Kidney (tissue), 14 donors: Measurements from ENCODE around the gene SF3B1. TPM values are rescaled to one million over a fixed set of nuclear protein-coding genes. Genes with fewer than 3 reads are reported as not detected.

Source experiments
- DNase-seq, 5 donors: peaks; one replicate each; pipeline ENCODE4 v3.0.0-alpha.2; 2013 to 2020
- FAIRE-seq: peaks from 2 replicates; lab custom pipeline; 2012; peaks lifted over from hg19 to GRCh38; lab: Jason Lieb, UNC
- H3K27ac ChIP-seq, 2 donors: one replicate each; pipeline ENCODE4 v1.7.0; 2013; ENCODE audit warnings: low read depth in 2 of 2, low read length in 2 of 2, inconsistent platforms in 1 of 2
- H3K27me3 ChIP-seq: one replicate; pipeline ENCODE4 v1.7.1; 2013; ENCODE audit warnings: low read length, inconsistent platforms; ENCODE audit not compliant: control insufficient read depth, insufficient read depth
- H3K36me3 ChIP-seq, 3 donors: one replicate each; pipeline versions ENCODE4 v1.7.0 to v1.7.1; 2013; ENCODE audit warnings: low read length in 3 of 3, control low read depth in 1 of 3, inconsistent platforms in 1 of 3; ENCODE audit not compliant: insufficient read depth in 3 of 3, control insufficient read depth in 2 of 3
- H3K4me1 ChIP-seq, 3 donors: one replicate each; pipeline versions ENCODE4 v1.7.0 to v1.7.1; 2013; ENCODE audit warnings: low read length in 3 of 3, inconsistent platforms in 1 of 3, low read depth in 1 of 3; ENCODE audit not compliant: control insufficient read depth in 2 of 3, insufficient read depth in 2 of 3
- H3K4me3 ChIP-seq, 3 donors: one replicate each; pipeline versions ENCODE4 v1.7.0 to v1.8.1; 2013; ENCODE audit warnings: low read length in 3 of 3, control low read depth in 1 of 3, inconsistent platforms in 1 of 3
- H3K9ac ChIP-seq, 3 donors: one replicate each; pipeline versions ENCODE4 v1.7.0 to v1.7.1; 2013; ENCODE audit warnings: low read length in 3 of 3, control low read depth in 1 of 3, inconsistent platforms in 1 of 3
- H3K9me3 ChIP-seq, 3 donors: one replicate each; pipeline versions ENCODE4 v1.7.0 to v1.7.1; 2013; ENCODE audit warnings: low read length in 3 of 3, control low read depth in 1 of 3, inconsistent platforms in 1 of 3; ENCODE audit not compliant: control insufficient read depth in 2 of 3, insufficient read depth in 1 of 3
- intact Hi-C: fragments of 100-400 bp; cut with DNase I; formaldehyde crosslinking; loops from one replicate; pipeline ENCODE4 v1.11.1; 2022
- polyA plus RNA-seq: library from polyadenylated mRNA; stranded (reverse); fragments of 350-450 nt; fragmentation: Illumina TruSeq; extraction: RNeasy Lipid Tissue Mini Kit (QIAGEN cat#74804); gene quantifications from one replicate; pipeline ENCODE4 v1.2.3, GENCODE V29; 2014; ENCODE audit warnings: low read depth, low replicate concordance; ENCODE audit not compliant: insufficient read depth
- total RNA-seq: library from RNA; stranded (reverse); fragmentation: NEBNext Ultra II Directional; extraction: Animal tissue kit (Norgen Biotek cat#: 25700); gene quantifications from one replicate; pipeline ENCODE4 v1.2.1, GENCODE V29; 2021
- TF ChIP-seq, protein P1 (sequence below): IDR thresholded peaks from 3 replicates; pipeline ENCODE4 v1.5.1; 2012; ENCODE audit warnings: mild to moderate bottlenecking, moderate library complexity, borderline replicate concordance; ENCODE audit not compliant: insufficient read depth; ENCODE audit errors: extremely low read depth
- donor health status: control.
- donor health status: control.
- donor health status: control.
- donor health status: control.
- donor health status: control.
- donor health status: DM: yes; HTN: yes; CAD: no.
- donor health status: Normal renal cell carcinoma (clear cell type).

Gene SF3B1
- total and polyA plus RNA-seq, 2 donors from 2014 or later = 185 to 244 TPM

- TF ChIP-seq, protein P1, sequence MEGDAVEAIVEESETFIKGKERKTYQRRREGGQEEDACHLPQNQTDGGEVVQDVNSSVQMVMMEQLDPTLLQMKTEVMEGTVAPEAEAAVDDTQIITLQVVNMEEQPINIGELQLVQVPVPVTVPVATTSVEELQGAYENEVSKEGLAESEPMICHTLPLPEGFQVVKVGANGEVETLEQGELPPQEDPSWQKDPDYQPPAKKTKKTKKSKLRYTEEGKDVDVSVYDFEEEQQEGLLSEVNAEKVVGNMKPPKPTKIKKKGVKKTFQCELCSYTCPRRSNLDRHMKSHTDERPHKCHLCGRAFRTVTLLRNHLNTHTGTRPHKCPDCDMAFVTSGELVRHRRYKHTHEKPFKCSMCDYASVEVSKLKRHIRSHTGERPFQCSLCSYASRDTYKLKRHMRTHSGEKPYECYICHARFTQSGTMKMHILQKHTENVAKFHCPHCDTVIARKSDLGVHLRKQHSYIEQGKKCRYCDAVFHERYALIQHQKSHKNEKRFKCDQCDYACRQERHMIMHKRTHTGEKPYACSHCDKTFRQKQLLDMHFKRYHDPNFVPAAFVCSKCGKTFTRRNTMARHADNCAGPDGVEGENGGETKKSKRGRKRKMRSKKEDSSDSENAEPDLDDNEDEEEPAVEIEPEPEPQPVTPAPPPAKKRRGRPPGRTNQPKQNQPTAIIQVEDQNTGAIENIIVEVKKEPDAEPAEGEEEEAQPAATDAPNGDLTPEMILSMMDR = no peak
- peak overlapping the region in 2 of 3 donors; percentile 97 to 100 for H3K4me3 ChIP-seq
- intact Hi-C loops = no loop called here
- H3K27me3 ChIP-seq = no peaks in the 10 kb centered on the region
- peaks cover 0 to 16% (median 15%) of the 10 kb centered on the region in 3 donors for H3K4me1 ChIP-seq
- DNase-seq (no peak), FAIRE-seq (no peak)
- peak overlapping the region in 2 of 3 donors; percentile 69 to 100 for H3K9ac ChIP-seq
- H3K27ac ChIP-seq = peak overlapping the region in 1 of 2 donors; percentile 1
- H3K9me3 ChIP-seq = no peaks in the 10 kb centered on the region
- H3K36me3 ChIP-seq = peaks cover 0 to 3% (median 0%) of the 10 kb centered on the region in 3 donors
These were observed 20.1 kb upstream of the SF3B1 start for GRCh38 chr2:197454923-197455322.

DNA sequence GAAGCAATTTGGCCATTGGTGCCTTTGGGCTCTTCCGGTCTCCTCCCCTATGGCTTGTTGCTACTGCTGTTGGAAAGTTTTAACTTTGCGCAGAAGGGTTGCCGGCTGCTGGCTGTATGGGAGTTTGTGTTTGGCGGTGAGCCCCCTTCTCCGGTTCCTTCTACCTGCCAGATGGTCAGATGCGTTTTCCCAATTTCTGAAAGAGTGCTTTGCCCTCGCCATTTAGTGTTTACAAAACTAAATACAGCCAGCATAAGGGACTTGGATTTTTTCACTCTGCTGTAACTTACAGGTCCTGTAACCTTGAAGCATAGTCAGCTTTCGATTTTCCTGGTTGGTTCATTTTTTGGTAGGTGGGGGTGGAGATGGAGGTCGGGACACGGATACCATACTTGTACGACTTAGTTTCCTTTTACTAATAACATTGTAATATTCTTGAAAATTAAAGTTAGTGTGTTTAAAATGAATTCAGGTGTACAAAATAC lies 19.1 kb upstream of the SF3B1 start:
- DNase-seq (peak in 2 of 5 donors; percentile 73 to 92), FAIRE-seq (no peak)
- H3K9ac ChIP-seq = peak overlapping the region; percentile 91 to 100 (median 100)
- intact Hi-C loops = no loop called here
- H3K4me1 ChIP-seq = peaks cover 0 to 16% (median 13%) of the 10 kb centered on the region in 3 donors
- no peaks in the 10 kb centered on the region for H3K36me3 ChIP-seq
- H3K4me3 ChIP-seq = peak overlapping the region; percentile 97 to 100 (median 97)
- peak overlapping the region; percentile 100 for H3K27ac ChIP-seq
- H3K27me3 ChIP-seq = no peaks in the 10 kb centered on the region
- H3K9me3 ChIP-seq = no peaks in the 10 kb centered on the region
- TF ChIP-seq, protein P1 = no peak

DNA sequence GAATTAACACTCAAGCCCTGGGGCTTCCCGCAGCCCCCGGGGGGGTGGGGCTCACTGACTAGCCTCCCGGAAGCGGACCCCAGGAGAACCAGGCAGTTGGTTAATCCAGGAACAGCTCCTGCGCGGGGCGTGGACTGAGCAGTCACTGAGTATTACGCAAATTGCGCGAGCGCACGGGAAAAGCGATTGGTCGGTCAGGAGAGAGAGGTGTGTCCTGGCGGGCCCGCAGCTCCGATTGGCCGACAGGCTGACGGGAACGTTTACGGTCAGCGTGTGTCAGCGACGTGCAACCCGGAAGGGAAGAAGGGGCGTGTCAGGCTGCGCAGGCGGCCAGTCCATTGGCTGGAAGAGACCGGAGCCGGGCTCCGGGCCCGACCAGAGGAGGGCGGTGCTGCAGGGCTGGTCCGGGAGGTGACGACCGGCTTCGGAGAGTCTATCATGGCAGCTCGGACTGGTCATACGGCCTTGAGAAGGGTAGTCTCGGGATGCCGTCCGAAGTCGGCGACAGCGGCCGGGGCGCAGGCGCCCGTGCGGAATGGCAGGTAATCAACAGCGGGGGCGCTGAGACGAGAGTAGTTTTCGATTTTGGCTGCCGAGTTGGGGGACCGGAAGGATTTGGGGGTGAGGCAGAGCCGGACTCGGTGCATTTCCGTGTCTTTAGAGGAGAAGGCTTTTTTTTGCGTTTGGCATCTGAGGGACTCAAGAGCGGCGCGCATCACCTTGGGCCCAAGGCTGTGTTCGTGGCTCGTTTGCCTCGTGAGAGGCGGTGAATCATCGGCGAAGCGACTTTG lies 18.5 kb upstream of the SF3B1 start, which contains the start of gene COQ10B:
COQ10B (plus strand) TSS at position 430 of the 791 bp plus-strand sequence; CDS start at position 439, 9 bp downstream.
- FAIRE-seq (peak; percentile 91), DNase-seq (peak; percentile 99 to 100 (median 100))
- peaks cover 0 to 16% (median 13%) of the 10 kb centered on the region in 3 donors for H3K4me1 ChIP-seq
- no peaks in the 10 kb centered on the region for H3K9me3 ChIP-seq
- intact Hi-C loops = no loop called here
- H3K27ac ChIP-seq = peak within 1 kb of the TSS; percentile 100
- H3K4me3 ChIP-seq = peak within 1 kb of the TSS; percentile 97 to 100 (median 97)
- TF ChIP-seq, protein P1 = peak; percentile 21
- no peaks in the 10 kb centered on the region for H3K27me3 ChIP-seq
- H3K36me3 ChIP-seq = no peaks in the 10 kb centered on the region
- H3K9ac ChIP-seq = peak within 1 kb of the TSS; percentile 94 to 100 (median 100)
